ENCODE results near the gene NDUFAF2. TPM values are rescaled to one million over a fixed set of nuclear protein-coding genes. Genes with fewer than 3 reads are reported as not detected.

The NDUFAF2 gene
- total and polyA plus RNA-seq, 4 donors, result 12.2 to 68.8 (median 29.8) TPM

GRCh38 chr5:61082516-61083280 lies 137.7 kb downstream of the NDUFAF2 start:
- Histone ChIP-seq H3K4me1 (ENCODE audit: control insufficient read depth in 5 of 5, insufficient read depth in 5 of 5, low read length in 5 of 5) (no peaks in the 10 kb centered on the region), H3K27me3 (ENCODE audit: control insufficient read depth in 3 of 3, insufficient read depth in 3 of 3, low read length in 2 of 3) (no peaks in the 10 kb centered on the region), H3K9me3 (ENCODE audit: control insufficient read depth in 4 of 4, insufficient read depth in 3 of 4, low read length in 3 of 4) (no peaks in the 10 kb centered on the region), H3K27ac (ENCODE audit: low read depth in 1 of 2, low read length in 1 of 2) (no peak overlapping the region), H3K4me3 (no peak overlapping the region), H3K36me3 (ENCODE audit: control insufficient read depth in 4 of 4, insufficient read depth in 4 of 4, low read length in 4 of 4) (no peaks in the 10 kb centered on the region), H3K9ac (ENCODE audit: insufficient read depth in 1 of 2, low read length in 2 of 2) (no peak overlapping the region)
- WGBS, 2 donors, result 97 to 100% methylated on average over 3 of the region's 3 CpGs
- ATAC-seq (ENCODE audit: insufficient read depth, low FRiP score) (no peak), DNase-seq (no peak)
- TF ChIP-seq CTCF (IDR thresholded peaks at IDR 0.05; ENCODE audit: control extremely low read depth, extremely low read depth), result no peak

- Histone ChIP-seq H3K4me1 (ENCODE audit: control insufficient read depth in 5 of 5, insufficient read depth in 5 of 5, low read length in 5 of 5) (no peaks in the 10 kb centered on the region), H3K36me3 (ENCODE audit: control insufficient read depth in 4 of 4, insufficient read depth in 4 of 4, low read length in 4 of 4) (no peaks in the 10 kb centered on the region), H3K27ac (ENCODE audit: low read depth in 1 of 2, low read length in 1 of 2) (no peak overlapping the region), H3K4me3 (no peak overlapping the region), H3K9ac (ENCODE audit: insufficient read depth in 1 of 2, low read length in 2 of 2) (no peak overlapping the region), H3K9me3 (ENCODE audit: control insufficient read depth in 4 of 4, insufficient read depth in 3 of 4, low read length in 3 of 4) (no peaks in the 10 kb centered on the region), H3K27me3 (ENCODE audit: control insufficient read depth in 3 of 3, insufficient read depth in 3 of 3, low read length in 2 of 3) (no peaks in the 10 kb centered on the region)
- DNase-seq (no peak), ATAC-seq (ENCODE audit: insufficient read depth, low FRiP score) (no peak)
- TF ChIP-seq CTCF (IDR thresholded peaks at IDR 0.05; ENCODE audit: control extremely low read depth, extremely low read depth), result no peak
- WGBS, 2 donors, result 96 to 98% methylated on average over 1 of the region's 1 CpG
Observed at GRCh38 chr5:61084658-61085057, 139.7 kb downstream of the NDUFAF2 start.

- H3K9me3 ChIP-seq (ENCODE audit: control insufficient read depth in 4 of 4, insufficient read depth in 3 of 4, low read length in 3 of 4), result no peaks in the 10 kb centered on the region
- ATAC-seq (ENCODE audit: insufficient read depth, low FRiP score) (no peak), DNase-seq (no peak)
- no peaks in the 10 kb centered on the region for H3K36me3 ChIP-seq (ENCODE audit: control insufficient read depth in 4 of 4, insufficient read depth in 4 of 4, low read length in 4 of 4)
- H3K27ac ChIP-seq (ENCODE audit: low read depth in 1 of 2, low read length in 1 of 2), result no peak overlapping the region
- no peak for TF ChIP-seq CTCF (IDR thresholded peaks at IDR 0.05; ENCODE audit: control extremely low read depth, extremely low read depth)
- WGBS, 2 donors, result 96 to 97% methylated on average over 1 of the region's 1 CpG
- H3K4me3 ChIP-seq, result no peak overlapping the region
- no peak overlapping the region for H3K9ac ChIP-seq (ENCODE audit: insufficient read depth in 1 of 2, low read length in 2 of 2)
- H3K4me1 ChIP-seq (ENCODE audit: control insufficient read depth in 5 of 5, insufficient read depth in 5 of 5, low read length in 5 of 5), result no peaks in the 10 kb centered on the region
- H3K27me3 ChIP-seq (ENCODE audit: control insufficient read depth in 3 of 3, insufficient read depth in 3 of 3, low read length in 2 of 3), result no peaks in the 10 kb centered on the region
Observed at GRCh38 chr5:61085885-61086284, 140.9 kb downstream of the NDUFAF2 start.

DNA sequence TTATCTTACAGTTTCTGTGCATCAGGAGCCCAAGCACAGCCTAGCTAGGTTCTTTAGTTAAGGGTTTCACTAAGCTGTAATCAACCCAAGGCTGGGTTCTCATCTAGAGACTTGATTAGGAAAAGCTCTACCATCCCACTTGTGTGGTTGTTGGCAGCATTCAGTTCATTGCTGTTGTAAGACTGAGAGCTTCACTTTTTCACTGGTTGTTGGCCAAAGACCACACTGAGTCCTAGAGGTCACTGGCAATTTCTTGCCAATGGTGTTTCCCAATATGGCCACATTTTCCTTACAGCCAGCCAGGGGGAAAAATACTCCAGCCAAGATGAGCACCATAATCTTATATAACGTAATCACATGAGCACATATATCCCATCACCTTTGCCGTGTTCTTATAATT lies 142.9 kb downstream of the NDUFAF2 start:
- no peaks in the 10 kb centered on the region for H3K4me1 ChIP-seq (ENCODE audit: control insufficient read depth in 5 of 5, insufficient read depth in 5 of 5, low read length in 5 of 5)
- ATAC-seq (ENCODE audit: insufficient read depth, low FRiP score) (no peak), DNase-seq (no peak)
- H3K9me3 ChIP-seq (ENCODE audit: control insufficient read depth in 4 of 4, insufficient read depth in 3 of 4, low read length in 3 of 4), result peaks cover 0 to 5% (median 0%) of the 10 kb centered on the region in 4 donors
- no peak overlapping the region for H3K27ac ChIP-seq (ENCODE audit: low read depth in 1 of 2, low read length in 1 of 2)
- 49 to 50% methylated on average over 2 of the region's 2 CpGs for WGBS, 2 donors
- no peaks in the 10 kb centered on the region for H3K36me3 ChIP-seq (ENCODE audit: control insufficient read depth in 4 of 4, insufficient read depth in 4 of 4, low read length in 4 of 4)
- no peak overlapping the region for H3K9ac ChIP-seq (ENCODE audit: insufficient read depth in 1 of 2, low read length in 2 of 2)
- H3K27me3 ChIP-seq (ENCODE audit: control insufficient read depth in 3 of 3, insufficient read depth in 3 of 3, low read length in 2 of 3), result no peaks in the 10 kb centered on the region
- no peak overlapping the region for H3K4me3 ChIP-seq
- TF ChIP-seq CTCF (IDR thresholded peaks at IDR 0.05; ENCODE audit: control extremely low read depth, extremely low read depth), result no peak

All from lung (tissue), 12 donors.